GM23338 (cell line): ENCODE results near the gene ZNF665. TPM values are rescaled to one million over a fixed set of nuclear protein-coding genes. Genes with fewer than 3 reads are reported as not detected.

Experiments
- ATAC-seq: fragments of 200-7000 bp; cut with Tn5 transposase; 3 replicates; pipeline ENCODE4 v1.9.1; 2020
- DNase-seq: peaks from one replicate; pipeline ENCODE4 v3.0.0-alpha.2; 2015; ENCODE audit warnings: low spot score
- H2AFZ ChIP-seq: fragments of 200-600 bp; sonication (generic); 2 replicates; pipeline ENCODE4 v1.8.0; 2016; ENCODE audit warnings: antibody characterized with exemption, mild to moderate bottlenecking, moderate library complexity
- H3F3A ChIP-seq: fragments of 200-600 bp; sonication (generic); replicated peaks from 2 replicates; pipeline ENCODE4 v1.8.0; 2017; ENCODE audit warnings: antibody characterized with exemption, mixed run types, low read depth
- H3K27ac ChIP-seq: fragments of 200-600 bp; sonication (generic); 2 replicates; pipeline ENCODE4 v1.6.1; 2016; ENCODE audit warnings: low read depth
- H3K27me3 ChIP-seq: fragments of 200-600 bp; sonication (generic); 2 replicates; pipeline ENCODE4 v1.8.0; 2016; ENCODE audit warnings: mild to moderate bottlenecking, mixed run types, moderate library complexity; ENCODE audit not compliant: insufficient read depth
- H3K36me3 ChIP-seq: fragments of 200-600 bp; sonication (generic); 2 replicates; pipeline ENCODE4 v1.8.0; 2016; ENCODE audit warnings: mild to moderate bottlenecking; ENCODE audit not compliant: insufficient read depth
- H3K4me1 ChIP-seq: fragments of 200-600 bp; sonication (generic); 2 replicates; pipeline ENCODE4 v1.8.0; 2016; ENCODE audit warnings: mild to moderate bottlenecking, moderate library complexity; ENCODE audit not compliant: insufficient read depth
- H3K4me2 ChIP-seq: fragments of 200-600 bp; sonication (generic); 2 replicates; pipeline ENCODE4 v1.7.1; 2017; ENCODE audit warnings: mixed run types
- H3K4me3 ChIP-seq: fragments of 200-600 bp; sonication (generic); 2 replicates; pipeline ENCODE4 v1.6.1; 2016; ENCODE audit warnings: mixed run types
- H3K79me2 ChIP-seq: fragments of 200-600 bp; sonication (generic); replicated peaks from 2 replicates; pipeline ENCODE4 v1.8.0; 2017; ENCODE audit warnings: mild to moderate bottlenecking; ENCODE audit not compliant: insufficient read depth
- H3K9me2 ChIP-seq: fragments of 200-600 bp; sonication (generic); 2 replicates; pipeline ENCODE4 v1.8.0; 2017; ENCODE audit not compliant: insufficient read depth
- H4K20me1 ChIP-seq: fragments of 200-600 bp; sonication (generic); replicated peaks from 2 replicates; pipeline ENCODE4 v1.8.0; 2017; ENCODE audit warnings: mild to moderate bottlenecking; ENCODE audit not compliant: insufficient read depth
- H3K27ac Mint-ChIP-seq: 2 replicates; pipeline ENCODE4 v1.8.0; 2020; ENCODE audit warnings: inconsistent platforms, mild to moderate bottlenecking, moderate library complexity, mixed read lengths
- H3K27me3 Mint-ChIP-seq: 3 replicates; pipeline ENCODE4 v1.8.0; 2022; ENCODE audit warnings: low read depth, mild to moderate bottlenecking, moderate library complexity, mixed read lengths, inconsistent platforms; ENCODE audit not compliant: insufficient read depth, poor library complexity
- H3K36me3 Mint-ChIP-seq: 3 replicates; pipeline ENCODE4 v1.8.0; 2021; ENCODE audit warnings: low read depth, mild to moderate bottlenecking, inconsistent platforms, moderate library complexity, mixed read lengths
- H3K4me1 Mint-ChIP-seq: 3 replicates; pipeline ENCODE4 v1.8.0; 2020; ENCODE audit warnings: mild to moderate bottlenecking, inconsistent platforms, mixed read lengths
- H3K4me3 Mint-ChIP-seq: 3 replicates; pipeline ENCODE4 v1.8.0; 2021; ENCODE audit warnings: moderate library complexity, mild to moderate bottlenecking, inconsistent platforms, mixed read lengths
- H3K9me3 Mint-ChIP-seq: 3 replicates; pipeline ENCODE4 v1.8.0; 2020; ENCODE audit warnings: moderate library complexity, mild to moderate bottlenecking, inconsistent platforms, mixed read lengths
- CREB1 ChIP-seq: fragments of 250-450 bp; sonication (Bioruptor Pico); IDR thresholded peaks from 2 replicates; pipeline ENCODE4 v1.5.0; 2020; ENCODE audit warnings: low read depth, mild to moderate bottlenecking, moderate library complexity
- CTCF ChIP-seq, 2 experiments: fragments of 200-600 bp in 1 of 2; sonication (generic) in 1 of 2; conservative IDR thresholded peaks; 2 replicates each; pipeline versions ENCODE4 v1.5.1 to v1.6.1; 2016 to 2017; ENCODE audit warnings: antibody characterized with exemption in 2 of 2, low read depth in 2 of 2, mild to moderate bottlenecking in 2 of 2, moderate library complexity in 1 of 2
- ETS1 ChIP-seq: IDR thresholded peaks from 2 replicates; pipeline ENCODE4 v1.6.1; 2016; ENCODE audit warnings: antibody characterized with exemption
- EZH2 ChIP-seq: fragments of 200-600 bp; sonication (generic); IDR thresholded peaks from one replicate; pipeline ENCODE4 v1.8.0; 2017; ENCODE audit warnings: antibody characterized with exemption, mild to moderate bottlenecking, low read depth; ENCODE audit not compliant: unreplicated experiment
- EZH2phosphoT487 ChIP-seq: fragments of 200-600 bp; sonication (generic); IDR thresholded peaks from one replicate; pipeline ENCODE4 v1.8.1; 2018; ENCODE audit warnings: antibody characterized with exemption; ENCODE audit not compliant: unreplicated experiment
- JUNB ChIP-seq: IDR thresholded peaks from one replicate; pipeline ENCODE4 v1.6.1; 2016; ENCODE audit warnings: antibody characterized with exemption; ENCODE audit not compliant: unreplicated experiment
- NANOG ChIP-seq: IDR thresholded peaks from 2 replicates; pipeline ENCODE4 v1.6.1; 2016; ENCODE audit warnings: antibody characterized with exemption, borderline replicate concordance
- REST ChIP-seq: IDR thresholded peaks from one replicate; pipeline ENCODE4 v1.6.1; 2018; ENCODE audit warnings: antibody characterized with exemption; ENCODE audit not compliant: unreplicated experiment
- STAT1 ChIP-seq: IDR thresholded peaks from one replicate; pipeline ENCODE4 v1.6.1; 2016; ENCODE audit warnings: antibody characterized with exemption; ENCODE audit not compliant: unreplicated experiment
- ZNF114 ChIP-seq: fragments of 250-450 bp; sonication (Bioruptor Pico); IDR thresholded peaks from 2 replicates; pipeline ENCODE4 v1.5.0; 2020; ENCODE audit warnings: mild to moderate bottlenecking, moderate library complexity
- ZNF462 ChIP-seq: fragments of 250-450 bp; sonication (Bioruptor Pico); IDR thresholded peaks from 2 replicates; pipeline ENCODE4 v1.5.0; 2020; ENCODE audit warnings: mild to moderate bottlenecking, moderate library complexity
- polyA plus RNA-seq: library from polyadenylated mRNA; unstranded; fragments of >200 nt; fragmentation: Nextera tagmentation; extraction: Ambion mirVana; gene quantifications from 2 replicates; pipeline ENCODE4 v1.2.1, GENCODE V29; 2016
- total RNA-seq: library from RNA; depleted of rRNA; stranded (reverse); fragments of >200 nt; shearing (Covaris generic); gene quantifications from 2 replicates; pipeline ENCODE4 v1.2.3, GENCODE V29; 2014

Gene ZNF665
- total and polyA plus RNA-seq, 2 experiments from 2014 or later: 3.1 to 3.5 TPM

- no peak for TF ChIP-seq NANOG
- no peak for TF ChIP-seq REST
- TF ChIP-seq ZNF114 (CRISPR knock-in tag): no peak
- TF ChIP-seq EZH2phosphoT487: no peak
- no peak for TF ChIP-seq EZH2
- no peak for TF ChIP-seq CTCF (conservative IDR thresholded peaks at IDR 0.05; ENCODE audit: low read depth in 2 of 2)
- no peak for TF ChIP-seq JUNB
- TF ChIP-seq ETS1: no peak
- no peak for TF ChIP-seq ZNF462 (CRISPR knock-in tag)
- no peak for TF ChIP-seq STAT1
- TF ChIP-seq CREB1 (CRISPR knock-in tag): no peak
- peak overlapping the region; percentile 75; the same call in 1 of the 2 replicates for H3K4me2 ChIP-seq
- H3K36me3 Mint-ChIP-seq: peaks cover 30% of the 10 kb centered on the region
- no peak overlapping the region for H3K27ac Mint-ChIP-seq
- H4K20me1 ChIP-seq: peaks cover 19% of the 10 kb centered on the region
- H3F3A ChIP-seq: no peaks in the 10 kb centered on the region
- H3K9me2 ChIP-seq: no peaks in the 10 kb centered on the region
- no peaks in the 10 kb centered on the region for H3K36me3 ChIP-seq
- no peak for ATAC-seq
- peak overlapping the region; percentile 79; the same call in 2 of the 3 replicates for H3K4me3 Mint-ChIP-seq
- no peak overlapping the region for H3K27ac ChIP-seq
- H2AFZ ChIP-seq: no peak overlapping the region
- peaks cover 10% of the 10 kb centered on the region for H3K4me1 Mint-ChIP-seq
- H3K4me3 ChIP-seq: no peak overlapping the region
- H3K27me3 Mint-ChIP-seq: peaks cover 17% of the 10 kb centered on the region
- peaks cover 5% of the 10 kb centered on the region; the same call in 1 of the 2 replicates for H3K4me1 ChIP-seq
- H3K79me2 ChIP-seq: 0 out of 2 replicates have a peak, but pooled peaks cover 14% of the 10 kb centered on the region
- DNase-seq: no peak
- H3K9me3 Mint-ChIP-seq: peaks cover 13% of the 10 kb centered on the region
- H3K27me3 ChIP-seq: 0 out of 2 replicates have a peak, but pooled peaks cover 3% of the 10 kb centered on the region
These were observed 36.3 kb downstream of the ZNF665 start for GRCh38 chr19:53156850-53157249.
